GM21390 (cell line): ENCODE results near the gene FBXO7.
"Not testable (repeated sequence)": the region's sequence is repeated elsewhere in the genome, so short reads cannot be mapped to it uniquely, and the experiment has no call there.

Experiments used
- ATAC-seq: cut with Tn5 transposase; IDR thresholded peaks from one replicate; pipeline ENCODE4 v1.9.1; 2021; ENCODE audit not compliant: unreplicated experiment

The FBXO7 gene

DNA sequence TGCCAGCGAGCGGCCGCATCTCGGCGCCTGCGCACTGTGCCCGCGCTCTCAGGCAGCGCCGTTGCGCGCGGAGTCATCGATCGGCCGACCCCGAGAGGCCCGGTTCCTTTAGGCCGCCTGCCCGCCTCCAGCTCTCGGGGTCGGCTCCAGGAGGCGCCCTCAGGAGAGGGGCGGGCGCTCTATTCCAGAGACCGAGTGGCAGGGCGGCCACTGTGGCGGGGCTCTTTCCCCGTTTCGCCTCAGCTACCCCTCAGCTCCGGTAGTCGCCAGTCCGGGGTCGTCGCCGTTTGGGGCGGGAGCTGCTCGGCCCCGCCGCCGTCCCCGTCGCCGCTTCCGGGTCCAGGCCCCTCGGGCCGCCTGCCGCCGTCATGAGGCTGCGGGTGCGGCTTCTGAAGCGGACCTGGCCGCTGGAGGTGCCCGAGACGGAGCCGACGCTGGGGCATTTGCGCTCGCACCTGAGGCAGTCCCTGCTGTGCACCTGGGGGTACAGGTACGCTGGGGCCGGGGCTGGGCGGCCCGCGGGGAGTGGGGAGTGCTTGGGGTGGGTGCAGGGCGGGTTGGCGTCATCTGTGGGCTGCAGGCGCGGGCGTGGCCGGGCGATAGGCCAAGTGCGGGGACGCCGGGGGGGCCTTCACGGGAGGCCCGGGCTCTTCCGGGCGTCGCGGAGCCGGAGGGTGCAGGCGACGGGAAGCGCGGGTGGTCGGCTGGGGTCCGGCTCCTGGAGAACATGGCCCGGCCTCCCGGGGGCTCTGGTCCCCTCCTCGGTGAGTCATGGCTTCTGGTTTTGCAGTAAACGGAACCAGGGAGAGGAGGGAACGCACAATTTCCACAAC is at the start of gene FBXO7:
TSS of gene FBXO7 (plus strand) at position 177 of the 833 bp plus-strand sequence. CDS start at position 369, 192 bp downstream.
- ATAC-seq: peak; percentile 57

DNA sequence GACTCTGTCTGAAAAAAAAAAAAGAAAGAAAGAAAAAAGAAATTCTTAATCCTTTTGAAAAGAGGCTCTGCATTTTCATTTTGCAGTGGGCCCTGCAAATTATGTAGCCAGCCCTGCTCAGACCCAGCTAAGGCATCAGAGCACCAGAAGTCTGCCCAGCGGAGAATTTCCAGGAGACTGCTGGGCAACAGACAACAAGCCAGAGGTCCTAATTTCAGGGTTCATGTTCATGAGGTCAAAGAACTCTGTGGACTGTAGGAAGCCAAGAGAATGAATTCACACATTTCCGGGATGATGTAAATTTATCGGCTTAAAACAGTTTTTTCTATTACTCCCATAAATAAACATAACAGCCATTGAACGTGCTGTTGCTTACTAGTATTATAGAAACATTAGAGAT is 47.7 kb upstream of the FBXO7 start:
- no peak for ATAC-seq

DNA sequence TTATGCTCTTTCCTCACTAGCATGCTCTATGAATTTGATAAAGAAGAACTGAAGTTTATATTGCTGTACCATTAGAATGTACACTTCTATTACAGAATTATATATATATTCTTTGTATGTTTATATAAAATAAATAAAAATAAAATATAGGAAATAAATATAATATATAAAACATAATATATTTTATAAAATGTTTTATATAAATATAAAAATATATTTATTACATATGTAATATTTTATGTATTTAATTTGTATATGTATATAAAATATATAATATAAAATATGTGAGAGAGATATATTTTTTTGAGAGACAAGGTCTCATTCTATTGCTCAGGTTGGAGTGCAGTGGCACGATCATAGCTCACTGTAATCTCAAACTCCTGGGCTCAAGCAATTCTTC is 44.3 kb upstream of the FBXO7 start:
- ATAC-seq: no peak

DNA sequence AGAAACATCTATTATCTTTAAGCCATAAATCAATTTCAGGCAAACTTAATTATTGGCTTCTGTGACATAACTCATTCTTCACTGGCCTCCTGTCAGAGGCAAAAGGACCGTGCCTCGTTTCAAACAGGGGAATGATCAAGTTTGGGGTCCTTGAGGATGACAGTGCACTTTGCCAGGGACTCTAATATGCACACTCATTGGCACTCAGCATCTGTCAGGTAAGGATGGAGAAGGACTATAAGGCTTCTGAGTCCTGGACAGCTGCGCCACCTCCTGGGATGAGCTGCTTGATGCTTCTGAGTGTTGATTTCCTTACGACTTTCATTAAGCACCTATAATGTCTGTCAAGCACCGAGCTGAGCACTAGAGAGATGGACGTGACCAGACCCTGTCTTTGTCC is 30.5 kb upstream of the FBXO7 start:
- no peak for ATAC-seq

DNA sequence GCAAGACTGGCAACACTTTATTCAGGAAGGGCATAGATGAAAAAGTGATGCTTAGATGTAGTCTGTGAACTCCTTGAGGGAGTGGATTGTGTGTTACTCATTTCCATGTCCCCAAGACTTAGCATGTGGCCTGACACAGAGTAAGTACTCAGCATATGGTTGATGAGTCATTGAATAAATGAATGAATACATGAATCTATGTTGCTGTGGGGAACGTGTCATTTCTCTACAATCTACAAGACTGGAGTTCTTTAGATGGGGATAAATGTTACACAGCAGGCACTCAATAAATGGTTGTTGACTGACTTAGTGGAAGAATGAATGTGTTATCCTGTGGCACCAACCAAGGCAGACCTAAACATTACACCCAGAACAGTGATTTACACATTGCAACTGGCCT is 28.3 kb upstream of the FBXO7 start:
- no peak for ATAC-seq

DNA sequence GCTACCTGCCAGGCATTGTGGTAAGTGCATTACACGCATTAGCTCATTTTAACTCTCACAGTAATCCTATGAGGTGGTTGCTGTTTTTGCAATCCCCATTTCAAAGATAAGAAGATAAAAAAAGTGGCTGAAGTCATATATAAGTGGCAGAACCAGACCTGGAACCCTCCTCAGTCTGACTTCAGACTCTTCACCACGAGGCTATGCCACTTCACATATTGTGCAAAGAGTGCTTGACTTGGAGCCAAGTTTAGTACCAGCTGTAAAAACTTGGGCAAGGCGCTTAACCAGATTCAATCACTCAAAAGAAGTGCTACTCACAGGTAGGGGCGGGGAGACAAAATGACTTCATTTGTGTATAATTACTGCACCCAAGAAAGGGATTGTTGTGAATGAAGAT is 25.6 kb upstream of the FBXO7 start:
- ATAC-seq: no peak

DNA sequence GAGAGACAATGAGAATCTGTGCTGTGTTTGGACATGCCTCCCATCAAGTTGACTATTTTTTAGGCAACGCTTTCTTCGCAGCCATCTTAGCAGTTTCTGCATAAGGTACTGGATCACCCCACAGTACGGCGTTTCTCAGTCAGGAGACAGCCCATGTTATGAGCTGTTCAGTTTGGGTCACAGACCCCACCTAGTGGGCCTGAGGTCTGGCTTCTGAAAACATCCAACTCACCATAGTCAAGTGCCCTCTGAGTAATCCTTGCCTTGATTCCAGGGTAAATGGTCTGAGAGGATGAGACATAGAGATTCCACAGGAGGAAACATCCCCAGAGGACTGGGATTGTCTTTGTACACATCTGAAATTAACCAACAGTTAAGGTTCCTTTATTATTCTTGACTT is 17.6 kb upstream of the FBXO7 start:
- no peak for ATAC-seq

DNA sequence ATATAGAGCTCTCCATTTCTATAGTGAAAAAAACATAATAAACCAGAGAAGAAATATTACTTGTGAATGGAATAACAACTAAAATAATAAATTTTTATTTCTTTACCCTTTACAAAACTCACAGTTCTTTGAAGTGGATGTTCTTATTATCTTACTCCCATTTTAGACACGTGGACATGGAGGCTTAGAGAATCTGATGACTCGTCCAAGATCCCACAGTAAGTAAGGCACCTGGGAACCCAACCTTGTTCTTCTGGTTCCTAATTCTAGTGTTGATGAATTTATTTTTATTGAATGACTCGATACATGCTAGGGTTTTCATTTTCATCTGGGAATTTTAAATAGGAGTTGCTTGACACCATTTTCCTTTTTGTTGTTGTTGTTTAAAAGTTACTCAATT is 12.2 kb upstream of the FBXO7 start:
- no peak for ATAC-seq

DNA sequence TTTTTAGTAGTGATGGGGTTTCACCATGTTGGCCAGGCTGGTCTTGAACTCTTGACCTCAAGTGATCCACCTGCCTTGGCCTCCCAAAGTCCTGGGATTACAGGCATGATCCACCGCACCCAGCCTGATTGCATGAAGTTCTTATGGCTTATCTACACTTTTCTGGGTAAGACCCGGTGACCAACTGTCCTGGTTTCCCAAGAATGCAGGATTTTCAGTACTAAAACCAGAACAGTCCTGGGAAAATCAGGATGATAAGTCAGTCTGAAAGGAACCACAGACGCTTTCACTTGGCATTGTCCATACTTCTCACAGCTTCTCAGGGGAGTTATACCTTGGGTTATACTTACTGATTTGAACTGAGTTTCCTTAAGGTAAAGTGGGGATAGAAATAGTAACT is 8.9 kb upstream of the FBXO7 start:
- no peak for ATAC-seq

DNA sequence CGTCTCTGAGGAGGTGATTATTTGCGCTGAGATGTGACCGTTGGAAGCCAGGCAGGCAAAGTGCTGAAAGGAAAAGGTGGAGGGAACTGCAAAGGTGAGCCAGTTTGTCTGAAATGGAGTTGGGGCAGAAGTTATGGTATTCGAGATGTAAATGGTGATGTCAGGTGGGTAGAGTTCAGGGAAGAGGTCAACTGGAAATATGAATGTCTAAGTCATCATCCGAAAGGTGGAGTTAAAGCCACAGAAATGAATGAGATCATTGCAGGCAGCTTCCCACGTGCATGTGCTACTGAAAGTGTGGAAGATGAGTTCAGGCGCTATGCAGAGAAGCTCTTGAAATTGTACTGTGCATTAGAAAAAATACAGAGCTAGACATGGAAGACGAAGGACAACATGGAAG is 8.1 kb upstream of the FBXO7 start:
- no peak for ATAC-seq

DNA sequence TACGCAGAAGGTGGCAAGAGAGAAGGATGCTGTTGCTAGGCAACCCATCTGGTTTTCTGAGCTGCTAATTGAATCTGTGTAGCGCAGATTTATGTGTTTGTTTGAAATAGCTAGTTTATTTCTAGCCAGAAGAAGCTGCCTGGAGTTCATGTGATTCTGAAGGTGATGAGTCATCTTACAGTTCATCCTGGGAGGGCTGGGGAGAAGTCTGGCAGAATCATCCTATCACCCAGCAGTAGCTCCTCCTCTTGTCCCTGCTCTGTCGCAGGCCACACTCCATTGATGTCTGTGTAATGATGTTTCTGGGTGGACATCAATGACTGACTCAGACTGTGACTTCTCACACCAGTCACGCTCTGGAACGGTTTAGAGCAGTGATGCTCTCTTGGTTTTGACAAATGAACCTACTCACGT is 4.8 kb upstream of the FBXO7 start:
- ATAC-seq: no peak

DNA sequence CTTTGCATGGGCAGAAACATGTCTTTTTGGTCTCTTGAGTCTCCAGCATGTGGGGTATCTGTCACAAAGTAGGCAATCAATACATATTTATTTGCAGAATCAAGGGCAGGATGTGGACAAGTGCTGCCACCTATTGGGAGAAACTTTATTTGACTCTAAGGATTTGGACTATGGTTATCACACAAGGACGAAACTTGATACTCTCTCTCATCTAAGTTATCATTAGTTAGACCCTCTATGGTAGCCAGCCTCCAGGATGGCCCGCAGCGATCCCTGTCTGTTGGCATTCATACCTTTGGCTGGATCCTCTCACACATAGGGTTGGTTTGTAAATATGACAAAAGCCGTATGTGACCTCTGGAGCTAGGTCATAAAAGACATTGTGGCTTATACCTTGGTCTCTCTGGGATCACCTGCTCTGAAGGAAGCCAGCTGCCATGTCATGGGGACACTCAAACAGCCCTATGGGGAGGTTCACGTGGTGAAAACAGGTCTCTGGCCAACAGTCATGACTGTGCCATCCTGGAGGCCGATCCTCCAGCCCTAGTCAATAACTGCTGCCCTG is 1.1 kb upstream of the FBXO7 start:
- ATAC-seq: no peak

DNA sequence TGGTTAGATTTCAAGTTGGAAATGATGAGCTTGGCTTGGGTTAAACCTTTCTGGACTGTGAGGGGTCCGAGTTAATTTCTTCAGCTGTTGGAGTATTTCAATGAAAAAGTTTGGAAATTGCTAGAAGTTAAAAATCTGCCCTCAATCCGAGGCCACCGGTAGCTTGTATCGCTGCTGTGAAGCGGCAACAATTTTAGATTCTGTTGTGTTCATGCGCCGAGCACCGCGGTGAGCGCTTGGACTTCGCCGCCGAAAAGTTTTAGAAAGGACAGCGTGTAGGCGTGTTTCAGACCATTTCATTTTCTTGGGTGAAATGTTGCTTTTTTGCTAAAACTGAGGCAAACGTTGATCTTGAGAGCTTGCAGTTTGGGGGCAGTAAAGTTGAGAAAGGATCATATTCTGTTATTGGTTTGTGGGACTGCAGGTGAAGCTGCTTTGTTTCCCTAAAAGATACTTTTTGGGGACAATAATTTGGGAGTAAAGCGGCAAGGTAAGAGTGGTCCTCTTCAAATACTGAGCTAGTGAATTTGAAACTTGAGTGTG is 928 bp downstream of the FBXO7 start:
- ATAC-seq: no peak

DNA sequence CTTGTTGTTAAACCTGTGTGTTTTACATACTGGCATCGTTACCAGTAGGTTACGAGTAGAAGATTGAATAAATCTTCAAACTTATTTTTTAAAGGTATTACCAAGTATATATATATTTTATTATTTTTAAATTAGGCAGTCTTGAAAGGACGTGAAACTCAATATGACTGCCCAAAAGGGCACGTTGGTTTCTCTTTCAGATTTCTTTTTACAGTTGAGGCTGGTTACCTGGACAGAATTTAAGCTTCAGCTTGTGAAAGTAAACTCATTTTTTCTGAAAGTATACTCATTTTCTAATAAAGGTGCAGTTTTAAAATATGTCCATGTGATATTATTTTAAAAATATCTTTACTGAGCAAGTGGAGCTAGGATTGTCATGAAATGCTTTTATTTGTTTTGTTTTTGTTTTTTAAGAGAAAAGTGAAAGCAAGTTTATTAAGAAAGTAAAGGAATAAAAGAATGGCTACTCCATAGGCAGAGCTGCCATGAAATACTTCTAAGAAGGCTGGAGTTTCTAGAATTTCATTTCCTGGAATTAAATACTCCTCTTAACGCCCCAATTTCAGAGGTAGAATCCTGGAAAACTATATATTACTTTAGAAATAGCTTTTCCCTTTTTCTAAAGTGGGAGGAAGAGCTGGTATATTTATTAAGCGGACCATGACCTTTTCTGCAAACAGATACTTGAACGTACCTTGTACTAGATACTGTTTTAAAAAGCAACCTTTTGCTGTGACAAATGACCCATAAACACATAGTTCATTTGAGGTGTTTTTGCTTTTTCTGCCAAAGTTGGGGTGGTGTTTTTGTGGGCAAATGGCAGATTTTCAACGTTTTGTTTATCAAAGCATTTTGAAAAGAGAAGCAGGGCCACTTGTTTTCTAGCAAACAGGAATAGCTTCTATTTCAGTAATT is 1.9 kb downstream of the FBXO7 start:
- no peak for ATAC-seq

DNA sequence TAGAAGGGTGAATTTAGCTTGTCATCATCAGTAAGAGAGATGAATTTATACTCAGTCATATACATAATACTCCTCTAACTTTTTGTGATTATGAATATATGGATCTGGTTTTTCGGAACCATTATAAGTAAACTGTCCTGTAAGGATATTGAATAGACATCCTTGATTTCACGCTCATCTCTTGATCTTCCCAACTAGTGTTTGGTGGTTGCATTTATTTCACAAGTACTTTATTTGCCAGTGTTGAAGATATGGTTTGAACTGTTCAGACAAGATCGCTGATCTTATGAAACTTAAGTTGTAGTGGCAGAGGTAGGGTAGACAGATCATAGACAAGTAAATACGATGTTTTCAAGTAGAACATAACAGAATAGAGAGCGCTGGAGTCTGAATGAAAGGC is 3.0 kb downstream of the FBXO7 start:
- ATAC-seq: no peak

DNA sequence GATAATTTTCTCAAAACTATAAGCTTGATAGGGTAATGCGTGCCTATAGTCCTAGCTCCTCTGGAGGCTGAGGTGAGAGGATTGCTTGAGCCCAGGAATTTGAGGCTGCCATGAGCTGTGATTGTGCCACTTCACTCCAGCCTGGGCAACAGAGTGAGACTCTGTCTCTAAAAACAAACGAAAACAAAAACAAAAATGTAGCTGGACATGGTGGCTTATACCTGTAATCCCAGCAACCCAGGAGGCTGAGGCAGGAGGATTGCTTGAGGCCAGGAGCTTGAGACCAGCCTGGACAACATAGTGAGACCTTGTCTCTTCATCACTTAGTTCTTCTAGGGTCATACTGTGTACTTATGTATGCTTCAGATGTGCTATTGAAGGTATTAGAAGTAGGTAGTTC is 3.9 kb downstream of the FBXO7 start:
- ATAC-seq: not testable (repeated sequence)

DNA sequence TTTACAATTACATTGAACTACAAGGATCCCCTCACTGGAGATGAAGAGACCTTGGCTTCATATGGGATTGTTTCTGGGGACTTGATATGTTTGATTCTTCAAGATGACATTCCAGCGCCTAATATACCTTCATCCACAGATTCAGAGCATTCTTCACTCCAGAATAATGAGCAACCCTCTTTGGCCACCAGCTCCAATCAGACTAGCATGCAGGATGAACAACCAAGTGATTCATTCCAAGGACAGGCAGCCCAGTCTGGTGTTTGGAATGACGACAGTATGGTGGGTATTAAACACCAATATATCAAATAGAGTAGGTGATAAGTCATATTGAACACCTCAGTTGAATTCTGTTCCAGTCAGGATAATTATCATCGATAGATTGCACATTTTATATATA is 4.4 kb downstream of the FBXO7 start:
- ATAC-seq: no peak

DNA sequence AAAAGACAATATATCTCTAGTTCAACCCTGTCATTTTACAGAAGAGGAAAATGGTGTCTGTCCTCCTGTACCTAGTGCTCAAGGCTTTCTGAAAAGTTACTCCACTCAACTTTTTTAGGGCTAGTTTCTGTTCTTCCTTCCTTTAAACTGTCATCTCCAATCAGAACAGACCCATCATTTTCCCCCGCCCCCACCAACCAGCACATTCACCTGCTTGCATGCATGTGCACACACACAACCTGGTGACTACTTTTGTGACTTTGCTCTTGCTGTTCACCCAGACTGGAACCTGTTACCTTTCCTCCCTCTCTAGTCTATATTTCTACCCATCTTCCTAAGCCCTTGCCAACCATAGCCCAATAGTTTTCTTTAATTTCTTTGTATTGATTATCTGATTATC is 5.6 kb downstream of the FBXO7 start:
- ATAC-seq: no peak

DNA sequence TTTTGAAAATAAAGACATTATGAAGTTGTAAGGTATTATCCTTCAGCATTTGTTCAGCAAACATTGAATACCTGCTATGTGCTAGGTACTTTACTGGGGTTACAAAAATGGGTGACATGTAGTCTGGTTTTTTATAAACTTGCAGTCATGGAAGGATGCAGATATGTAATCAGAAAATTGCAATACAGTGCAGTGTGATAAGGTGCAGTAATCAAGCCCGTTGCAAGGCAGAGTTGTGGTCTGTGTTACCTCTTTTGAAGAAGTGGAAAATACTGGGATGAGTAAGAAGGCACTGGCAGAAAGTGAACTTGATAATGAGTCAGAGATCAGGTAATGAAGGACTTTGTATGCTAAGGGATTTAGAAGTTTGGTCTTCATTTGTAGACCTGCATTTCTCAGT is 8.1 kb downstream of the FBXO7 start:
- peak; percentile 54 for ATAC-seq

DNA sequence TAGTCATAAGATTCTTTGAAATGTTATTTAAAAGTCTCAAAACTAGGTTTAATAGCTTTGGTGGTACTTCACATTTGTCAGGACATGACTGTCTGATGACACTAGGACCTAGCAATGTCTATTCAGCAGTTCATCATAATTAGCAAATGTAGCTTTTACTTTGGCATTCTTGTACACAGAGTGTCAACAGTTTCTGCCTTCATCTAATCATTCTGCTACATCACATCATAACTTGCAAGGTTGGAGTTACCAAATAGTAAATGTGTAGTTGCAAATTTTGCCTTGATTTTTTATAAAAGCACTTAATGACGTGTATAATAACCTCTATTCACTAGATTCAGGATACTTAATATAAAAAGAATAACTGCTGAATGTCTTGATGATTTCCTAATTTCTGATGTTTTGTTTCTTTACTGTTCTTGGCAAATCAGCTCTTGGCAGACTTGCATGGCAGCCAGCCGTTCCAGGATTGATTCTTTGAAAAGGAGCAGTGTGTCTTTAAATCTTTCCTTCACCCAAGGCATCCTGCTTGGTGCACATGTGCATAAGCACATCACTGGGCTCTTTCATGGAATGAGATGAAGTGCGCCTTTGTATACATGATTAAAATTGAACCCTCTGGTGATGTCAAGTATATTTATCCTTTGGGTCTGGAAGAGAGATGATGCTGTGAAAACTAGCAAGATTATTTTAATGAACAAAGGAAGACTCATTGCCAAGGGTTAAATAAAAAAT is 12.2 kb downstream of the FBXO7 start:
- ATAC-seq: no peak

DNA sequence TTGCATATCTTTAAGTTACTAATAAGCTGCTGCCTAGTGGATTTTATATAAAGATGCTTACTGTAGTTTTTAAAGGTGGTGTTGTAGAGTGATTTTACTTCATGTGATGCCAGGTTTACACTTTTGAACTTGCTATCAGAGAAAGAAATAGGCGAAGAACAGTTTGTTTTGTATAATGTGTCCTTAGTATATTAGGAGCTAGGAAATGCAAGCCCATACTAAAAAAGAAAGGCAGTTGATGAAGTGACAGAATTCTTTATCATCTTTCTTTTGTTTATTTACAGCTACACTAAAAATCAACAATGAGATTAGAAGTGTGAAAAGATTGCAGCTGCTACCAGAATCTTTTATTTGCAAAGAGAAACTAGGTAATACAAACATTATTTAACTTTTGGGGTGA is 12.8 kb downstream of the FBXO7 start:
- ATAC-seq: no peak
